Stimulated activated naive B cell treated with anti-CD40 and anti-IgM and Interleukin-4, amounts not matched to agents 10 μg/mL and 1 μg/mL and 100 μg/mL, for 72 hours (primary cell): ENCODE results near the gene PLCL2.

Experiments
- ATAC-seq, 2 donors: fragments of 150-1000 bp; cut with Tn5 transposase; replicated peaks; 2 replicates each; pipeline ENCODE4 v1.10.0; 2021; ENCODE audit warnings: moderate library complexity in 1 of 2
- DNase-seq: peaks from one replicate; pipeline ENCODE4 v3.0.0; 2021
- H3K27ac Mint-ChIP-seq: one replicate; pipeline ENCODE4 v1.8.0; 2022; ENCODE audit warnings: mild to moderate bottlenecking, mixed read lengths
- H3K27me3 Mint-ChIP-seq, 2 donors: one replicate each; pipeline ENCODE4 v1.8.0; 2022; ENCODE audit warnings: mixed read lengths in 2 of 2
- H3K36me3 Mint-ChIP-seq, 2 donors: one replicate each; pipeline ENCODE4 v1.8.0; 2022; ENCODE audit warnings: mixed read lengths in 2 of 2, mild to moderate bottlenecking in 1 of 2
- H3K4me1 Mint-ChIP-seq, 2 donors: one replicate each; pipeline ENCODE4 v1.8.0; 2022; ENCODE audit warnings: mixed read lengths in 2 of 2, mild to moderate bottlenecking in 1 of 2
- H3K4me3 Mint-ChIP-seq, 2 donors: one replicate each; pipeline ENCODE4 v1.8.0; 2022; ENCODE audit warnings: mild to moderate bottlenecking in 2 of 2, mixed read lengths in 2 of 2, moderate library complexity in 1 of 2
- H3K9me3 Mint-ChIP-seq, 2 donors: one replicate each; pipeline ENCODE4 v1.8.0; 2022; ENCODE audit warnings: mixed read lengths in 2 of 2, mild to moderate bottlenecking in 1 of 2

Gene PLCL2

GRCh38 chr3:16896094-16896627 lies 11.4 kb downstream of the PLCL2 start:
- H3K27me3 Mint-ChIP-seq, result no peaks in the 10 kb centered on the region
- H3K9me3 Mint-ChIP-seq, result peaks cover 0 to 2% of the 10 kb centered on the region in 2 donors
- ATAC-seq (no peak), DNase-seq (no peak)
- peaks cover 52 to 89% of the 10 kb centered on the region in 2 donors for H3K4me1 Mint-ChIP-seq
- peak overlapping the region; percentile 98 for H3K27ac Mint-ChIP-seq
- peaks cover 4 to 13% of the 10 kb centered on the region in 2 donors for H3K36me3 Mint-ChIP-seq
- H3K4me3 Mint-ChIP-seq, result peak overlapping the region; percentile 81 to 84

DNA sequence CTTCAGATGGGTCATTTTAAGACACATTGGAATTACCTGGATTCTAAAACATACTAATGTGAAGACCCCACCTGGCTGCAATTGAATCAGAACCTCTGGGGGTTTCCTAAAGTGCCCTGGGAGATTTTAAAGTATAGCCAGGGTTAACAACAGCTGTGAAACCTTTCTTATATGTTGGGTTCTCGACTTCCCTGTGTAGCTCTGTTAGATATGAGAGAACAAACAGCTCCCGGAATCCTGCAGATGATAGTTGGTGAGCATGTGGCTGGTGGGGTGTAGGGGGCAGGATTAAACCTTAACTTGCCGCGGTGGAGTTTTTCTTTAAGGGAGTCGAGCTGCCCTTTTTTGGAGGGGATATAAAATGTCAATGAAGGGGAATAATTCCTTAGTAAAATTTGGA lies 12.1 kb downstream of the PLCL2 start:
- no peak for DNase-seq
- H3K27ac Mint-ChIP-seq, result peak overlapping the region; percentile 98

DNA sequence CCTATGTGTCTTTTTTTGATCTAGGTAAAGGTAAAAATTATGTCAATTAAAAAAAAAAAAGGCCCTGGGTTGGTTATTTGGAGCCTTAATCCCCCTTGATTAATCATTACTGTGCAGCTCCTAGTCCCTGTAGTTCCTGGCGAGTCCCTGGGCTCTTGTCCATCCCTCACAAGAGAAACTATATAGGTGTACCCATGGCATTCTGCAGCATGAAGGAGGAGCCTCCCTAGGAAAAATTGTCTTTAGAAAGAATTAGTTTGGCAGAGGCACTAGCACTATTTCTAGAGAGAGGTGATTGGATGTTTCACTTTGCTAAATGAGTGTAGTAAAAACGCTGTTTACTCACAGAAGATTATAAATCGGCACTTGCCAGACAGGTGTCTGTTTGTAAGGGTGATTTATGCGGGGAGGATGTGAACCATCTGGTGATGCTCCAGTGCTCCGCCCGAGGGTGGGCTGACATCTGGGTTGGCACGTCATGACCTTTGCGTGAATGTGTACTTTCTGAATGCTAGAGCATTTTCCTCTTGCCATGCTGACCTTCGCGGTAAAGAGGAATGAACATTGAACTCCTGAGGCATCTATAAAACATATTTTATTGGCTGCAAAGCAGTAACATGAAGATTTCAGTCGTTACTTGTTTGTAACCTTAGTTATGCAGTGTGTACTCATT lies 12.6 kb downstream of the PLCL2 start:
- Mint-ChIP-seq H3K27ac (peak overlapping the region; percentile 98), H3K4me3 (peak overlapping the region; percentile 81 to 84), H3K27me3 (no peaks in the 10 kb centered on the region), H3K36me3 (peaks cover 7 to 13% of the 10 kb centered on the region in 2 donors), H3K9me3 (peaks cover 0 to 2% of the 10 kb centered on the region in 2 donors), H3K4me1 (peaks cover 53 to 89% of the 10 kb centered on the region in 2 donors)
- peak; percentile 84 for DNase-seq
- ATAC-seq, result peak; percentile 96 to 97

More for the DNA sequence above, 12.1 kb downstream of the PLCL2 start:
- H3K9me3 Mint-ChIP-seq, result peaks cover 0 to 2% of the 10 kb centered on the region in 2 donors
- H3K4me1 Mint-ChIP-seq, result peaks cover 52 to 89% of the 10 kb centered on the region in 2 donors
- no peaks in the 10 kb centered on the region for H3K27me3 Mint-ChIP-seq
- H3K36me3 Mint-ChIP-seq, result peaks cover 4 to 13% of the 10 kb centered on the region in 2 donors
- peak overlapping the region; percentile 81 to 84 for H3K4me3 Mint-ChIP-seq
- peak; percentile 8 to 16 for ATAC-seq

DNA sequence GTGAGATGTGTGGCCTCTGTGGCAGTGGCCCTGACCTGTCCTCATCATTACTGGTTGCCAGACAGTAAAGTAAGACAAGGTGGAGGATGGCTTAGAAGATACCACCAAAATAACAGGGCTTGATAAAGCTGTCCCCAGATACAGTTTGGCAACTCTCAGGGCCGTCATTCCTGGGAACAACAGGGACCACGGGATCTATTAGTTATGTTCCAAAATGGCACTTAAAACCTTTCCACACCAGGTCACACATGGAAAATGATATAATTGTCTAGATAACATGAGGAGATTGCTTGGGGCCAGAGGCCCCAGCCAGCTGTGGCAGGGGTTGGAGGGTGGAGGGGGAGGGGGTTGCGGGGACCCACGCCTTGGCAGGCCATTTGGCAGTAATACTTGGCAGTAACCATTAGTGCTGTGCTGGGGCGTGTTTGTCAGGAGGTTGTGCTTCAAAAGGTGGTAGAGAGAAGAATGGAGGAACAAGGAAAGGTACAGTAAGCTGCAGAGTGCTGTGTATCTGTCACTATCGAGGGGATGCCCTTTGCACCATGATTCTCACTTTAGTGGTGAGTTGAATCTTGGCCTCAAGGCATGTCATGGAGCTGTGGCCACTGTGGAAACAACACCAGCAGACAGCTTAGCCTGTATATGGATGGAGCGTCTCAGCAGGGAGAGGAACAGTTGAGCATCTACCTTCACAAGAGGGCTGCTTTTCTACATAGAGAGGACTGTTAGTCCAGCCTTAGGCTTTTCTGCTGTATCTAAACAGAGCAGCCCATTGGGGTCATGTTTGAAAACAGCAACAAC lies 14.0 kb downstream of the PLCL2 start:
- peak; percentile 11 to 16 for ATAC-seq
- H3K4me3 Mint-ChIP-seq, result peak overlapping the region; percentile 81 to 84
- peak overlapping the region; percentile 98 for H3K27ac Mint-ChIP-seq
- peaks cover 0 to 3% of the 10 kb centered on the region in 2 donors for H3K9me3 Mint-ChIP-seq
- no peaks in the 10 kb centered on the region for H3K27me3 Mint-ChIP-seq
- peaks cover 60 to 89% of the 10 kb centered on the region in 2 donors for H3K4me1 Mint-ChIP-seq
- peaks cover 15 to 24% of the 10 kb centered on the region in 2 donors for H3K36me3 Mint-ChIP-seq
- no peak for DNase-seq

- Mint-ChIP-seq H3K27me3 (no peaks in the 10 kb centered on the region), H3K4me3 (no peak overlapping the region), H3K27ac (peak overlapping the region; percentile 56), H3K9me3 (peaks cover 4 to 8% of the 10 kb centered on the region in 2 donors), H3K36me3 (peaks cover 25 to 35% of the 10 kb centered on the region in 2 donors), H3K4me1 (peaks cover 66 to 95% of the 10 kb centered on the region in 2 donors)
- ATAC-seq (no peak), DNase-seq (no peak)
These were observed 15.2 kb downstream of the PLCL2 start for GRCh38 chr3:16899919-16900318.

GRCh38 chr3:16900779-16901440 lies 16.2 kb downstream of the PLCL2 start:
- Mint-ChIP-seq H3K27ac (peak overlapping the region; percentile 48), H3K4me1 (peaks cover 67 to 96% of the 10 kb centered on the region in 2 donors), H3K36me3 (peaks cover 28 to 40% of the 10 kb centered on the region in 2 donors), H3K4me3 (no peak overlapping the region), H3K27me3 (no peaks in the 10 kb centered on the region), H3K9me3 (peaks cover 4 to 10% of the 10 kb centered on the region in 2 donors)
- ATAC-seq (no peak), DNase-seq (no peak)

GRCh38 chr3:16904423-16905417 lies 20.0 kb downstream of the PLCL2 start:
- Mint-ChIP-seq H3K9me3 (peaks cover 4 to 10% of the 10 kb centered on the region in 2 donors), H3K36me3 (peaks cover 28 to 33% of the 10 kb centered on the region in 2 donors), H3K27ac (peak overlapping the region; percentile 88), H3K4me3 (peak overlapping the region; percentile 11 to 29), H3K27me3 (no peaks in the 10 kb centered on the region), H3K4me1 (peaks cover 47 to 78% of the 10 kb centered on the region in 2 donors)
- ATAC-seq (peak; percentile 69 to 79), DNase-seq (no peak)

GRCh38 chr3:16905704-16906103 lies 20.9 kb downstream of the PLCL2 start:
- DNase-seq, result no peak
- no peak overlapping the region for H3K4me3 Mint-ChIP-seq
- ATAC-seq, result no peak
- peaks cover 38 to 41% of the 10 kb centered on the region in 2 donors for H3K36me3 Mint-ChIP-seq
- H3K27ac Mint-ChIP-seq, result peak overlapping the region; percentile 70
- H3K9me3 Mint-ChIP-seq, result peaks cover 4 to 12% of the 10 kb centered on the region in 2 donors
- H3K4me1 Mint-ChIP-seq, result peaks cover 54 to 79% of the 10 kb centered on the region in 2 donors
- no peaks in the 10 kb centered on the region for H3K27me3 Mint-ChIP-seq

DNA sequence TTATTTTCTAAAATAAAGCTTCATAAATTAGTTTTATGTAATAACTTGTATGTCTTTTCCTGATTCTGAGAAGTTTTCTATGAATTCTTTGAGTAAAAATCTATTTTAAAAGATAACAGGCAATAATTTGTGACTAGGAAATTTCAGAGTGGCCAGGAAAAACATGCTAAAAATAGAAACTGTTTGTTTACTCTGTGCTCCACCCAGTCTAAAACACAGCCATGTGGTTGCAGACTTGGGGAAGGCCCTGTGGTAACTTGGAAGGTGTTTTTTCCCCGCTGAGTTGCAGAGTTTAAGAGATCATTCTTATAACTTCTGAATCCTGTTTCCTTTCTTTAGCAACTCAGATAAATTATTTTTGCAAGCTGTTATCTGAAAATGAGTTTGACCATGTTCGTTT lies 21.9 kb downstream of the PLCL2 start:
- peaks cover 40 to 42% of the 10 kb centered on the region in 2 donors for H3K36me3 Mint-ChIP-seq
- peaks cover 4 to 12% of the 10 kb centered on the region in 2 donors for H3K9me3 Mint-ChIP-seq
- peak overlapping the region; percentile 25 for H3K27ac Mint-ChIP-seq
- DNase-seq, result no peak
- peak; percentile 44 to 47 for ATAC-seq
- peaks cover 47 to 73% of the 10 kb centered on the region in 2 donors for H3K4me1 Mint-ChIP-seq
- H3K27me3 Mint-ChIP-seq, result no peaks in the 10 kb centered on the region
- H3K4me3 Mint-ChIP-seq, result no peak overlapping the region

- ATAC-seq (peak; percentile 56 to 62), DNase-seq (no peak)
- Mint-ChIP-seq H3K4me3 (no peak overlapping the region), H3K27ac (peak overlapping the region; percentile 25), H3K4me1 (peaks cover 43 to 67% of the 10 kb centered on the region in 2 donors), H3K9me3 (peaks cover 4 to 12% of the 10 kb centered on the region in 2 donors), H3K36me3 (peaks cover 40% of the 10 kb centered on the region in 2 donors), H3K27me3 (no peaks in the 10 kb centered on the region)
These were observed 22.5 kb downstream of the PLCL2 start for GRCh38 chr3:16907243-16907642.

DNA sequence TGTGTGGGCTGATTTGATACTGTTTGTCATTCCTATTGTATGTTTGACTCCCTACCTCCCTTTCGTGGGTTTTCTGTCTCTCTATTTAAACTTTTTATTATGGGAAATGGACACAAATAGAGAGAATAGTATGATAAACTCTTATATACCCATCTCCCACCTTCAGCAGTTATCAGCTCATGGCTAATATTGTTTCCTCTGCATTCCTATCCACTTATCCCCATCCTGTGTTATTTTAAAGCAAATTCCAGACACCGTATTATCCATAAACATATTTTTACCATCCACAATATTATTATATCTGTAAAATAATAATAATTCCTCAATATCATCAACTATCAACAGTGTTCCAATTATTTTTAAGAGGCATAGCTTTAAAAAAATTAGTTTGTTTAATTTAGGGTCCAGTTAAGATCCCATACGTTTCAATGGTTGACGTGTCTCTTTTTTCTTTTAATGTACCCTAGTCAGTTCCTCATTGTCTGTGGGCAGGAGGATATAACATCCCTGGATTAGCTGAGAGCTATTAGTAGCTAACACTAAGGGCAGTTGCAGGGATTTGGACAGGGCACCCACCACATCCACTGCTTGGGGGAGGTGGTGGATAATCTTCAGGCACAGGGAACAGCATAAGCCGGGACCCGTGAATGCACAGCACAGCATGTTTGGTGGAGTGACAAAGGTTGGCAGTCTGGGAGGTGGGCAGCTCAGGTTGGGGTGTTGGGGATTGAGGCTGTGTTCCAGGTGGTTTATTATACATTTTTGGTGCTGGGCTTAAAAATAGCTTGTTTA lies 23.5 kb downstream of the PLCL2 start:
- Mint-ChIP-seq H3K36me3 (peaks cover 34 to 35% of the 10 kb centered on the region in 2 donors), H3K27ac (peak overlapping the region; percentile 43), H3K9me3 (peaks cover 4 to 10% of the 10 kb centered on the region in 2 donors), H3K4me1 (peaks cover 46 to 64% of the 10 kb centered on the region in 2 donors), H3K4me3 (no peak overlapping the region), H3K27me3 (no peaks in the 10 kb centered on the region)
- no peak for ATAC-seq
- DNase-seq, result no peak

DNA sequence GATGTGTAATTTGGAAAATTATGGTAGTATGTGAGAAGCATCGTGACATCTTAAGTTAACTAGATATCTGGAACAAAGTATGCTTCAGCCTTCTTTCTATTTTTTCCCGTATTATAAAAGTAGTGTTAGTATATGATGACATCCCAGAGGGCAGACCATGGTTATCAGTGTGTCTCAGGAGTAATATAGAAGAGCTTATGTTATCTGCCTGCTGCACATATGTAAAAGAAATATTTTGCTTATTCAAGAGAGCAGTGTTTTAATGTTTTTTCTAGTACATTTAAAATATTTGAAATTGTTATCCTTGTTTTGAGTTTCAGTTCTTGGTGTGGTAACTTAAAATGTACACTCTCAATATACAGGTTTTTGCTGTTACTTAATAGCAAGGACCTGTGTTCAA lies 24.1 kb downstream of the PLCL2 start:
- Mint-ChIP-seq H3K4me1 (peaks cover 44 to 60% of the 10 kb centered on the region in 2 donors), H3K36me3 (peaks cover 28 to 29% of the 10 kb centered on the region in 2 donors), H3K27me3 (no peaks in the 10 kb centered on the region), H3K9me3 (peaks cover 4 to 10% of the 10 kb centered on the region in 2 donors), H3K4me3 (no peak overlapping the region), H3K27ac (peak overlapping the region; percentile 43)
- DNase-seq (no peak), ATAC-seq (no peak)
